HEK293 (cell line): ENCODE measurements around the gene FADS3.

Experiments
- CTCF ChIA-PET: fragments of 350-600 bp; formaldehyde crosslinking; extraction: SDS; loops from one replicate; lab custom pipeline; 2021; ENCODE audit warnings: antibody characterized with exemption; lab: Yijun Ruan, JAX
- POLR2A ChIA-PET: fragments of 300-600 bp; formaldehyde crosslinking; extraction: SDS; loops from one replicate; lab custom pipeline; 2020; ENCODE audit warnings: antibody characterized with exemption, inconsistent platforms; lab: Yijun Ruan, JAX
- H3K27ac ChIP-seq: fragments of 200-500 bp; sonication (Bioruptor generic); 2 replicates; pipeline ENCODE4 v1.5.1; 2014; ENCODE audit warnings: low read depth, low read length, control low read depth, inconsistent platforms; ENCODE audit errors: extremely low read depth
- H3K36me3 ChIP-seq, 2 experiments: fragments of 200-500 bp in 1 of 2; sonication (Bioruptor generic) in 1 of 2; 1 replicate in 1 of 2; 2 replicates in 1 of 2; pipeline ENCODE4 v1.5.1; 2014 to 2017; ENCODE audit warnings: inconsistent platforms in 2 of 2, low read length in 2 of 2; ENCODE audit not compliant: control insufficient read depth in 2 of 2, insufficient read depth in 1 of 2
- H3K4me1 ChIP-seq: fragments of 200-500 bp; sonication (Bioruptor generic); 2 replicates; pipeline ENCODE4 v1.5.1; 2014; ENCODE audit warnings: mild to moderate bottlenecking, low read length, inconsistent platforms; ENCODE audit not compliant: control insufficient read depth, insufficient read depth
- H3K4me3 ChIP-seq: 2 replicates; pipeline ENCODE4 v1.5.1; 2011; ENCODE audit warnings: low read depth, mild to moderate bottlenecking, control low read depth, low read length, moderate library complexity
- H3K9me3 ChIP-seq: fragments of 200-500 bp; sonication (Bioruptor generic); 2 replicates; pipeline ENCODE4 v1.5.1; 2014; ENCODE audit warnings: low read depth, low read length, inconsistent platforms; ENCODE audit not compliant: control insufficient read depth, insufficient read depth
- KLF8 ChIP-seq: fragments of 450-650 bp; formaldehyde crosslinking; IDR thresholded peaks from 2 replicates; pipeline ENCODE4 v1.5.1; 2016; ENCODE audit warnings: missing biosample characterization, missing genetic modification characterization
- TRIM28 ChIP-seq: IDR thresholded peaks from 2 replicates; pipeline ENCODE4 v1.6.1; 2011; ENCODE audit warnings: low read length, control low read depth, borderline replicate concordance
- YY1 ChIP-seq: fragments of 450-650 bp; formaldehyde crosslinking; IDR thresholded peaks from 2 replicates; pipeline ENCODE4 v1.5.1; 2018; ENCODE audit warnings: missing biosample characterization, missing genetic modification characterization
- ZFP3 ChIP-seq: fragments of 450-650 bp; formaldehyde crosslinking; IDR thresholded peaks from 2 replicates; pipeline ENCODE4 v1.5.1; 2016; ENCODE audit warnings: low read depth, missing biosample characterization, missing genetic modification characterization
- ZNF121 ChIP-seq: fragments of 450-650 bp; formaldehyde crosslinking; IDR thresholded peaks from 2 replicates; pipeline ENCODE4 v1.5.1; 2016; ENCODE audit warnings: missing biosample characterization, missing genetic modification characterization
- ZNF132 ChIP-seq: fragments of 450-650 bp; formaldehyde crosslinking; IDR thresholded peaks from 2 replicates; pipeline ENCODE4 v1.5.1; 2017; ENCODE audit warnings: missing biosample characterization, missing genetic modification characterization, borderline replicate concordance
- ZNF2 ChIP-seq: fragments of 450-650 bp; formaldehyde crosslinking; IDR thresholded peaks from 2 replicates; pipeline ENCODE4 v1.5.1; 2016; ENCODE audit warnings: missing biosample characterization, missing genetic modification characterization
- ZNF350 ChIP-seq: fragments of 450-650 bp; formaldehyde crosslinking; IDR thresholded peaks from 2 replicates; pipeline ENCODE4 v1.5.0; 2017; ENCODE audit warnings: missing biosample characterization, mild to moderate bottlenecking, missing genetic modification characterization
- ZNF394 ChIP-seq: fragments of 450-650 bp; formaldehyde crosslinking; IDR thresholded peaks from 2 replicates; pipeline ENCODE4 v1.5.1; 2016; ENCODE audit warnings: missing biosample characterization, missing genetic modification characterization, mild to moderate bottlenecking, moderate library complexity, borderline replicate concordance
- ZNF433 ChIP-seq: fragments of 450-650 bp; formaldehyde crosslinking; IDR thresholded peaks from 2 replicates; pipeline ENCODE4 v1.5.1; 2016; ENCODE audit warnings: missing biosample characterization, missing genetic modification characterization, low read depth
- ZNF560 ChIP-seq: fragments of 450-650 bp; formaldehyde crosslinking; IDR thresholded peaks from 2 replicates; pipeline ENCODE4 v1.5.1; 2017; ENCODE audit warnings: missing biosample characterization, missing genetic modification characterization, borderline replicate concordance
- ZNF571 ChIP-seq: fragments of 450-650 bp; formaldehyde crosslinking; IDR thresholded peaks from 2 replicates; pipeline ENCODE4 v1.5.0; 2017; ENCODE audit warnings: missing biosample characterization, missing genetic modification characterization
- ZNF585B ChIP-seq: fragments of 450-650 bp; formaldehyde crosslinking; IDR thresholded peaks from 2 replicates; pipeline ENCODE4 v1.5.1; 2016; ENCODE audit warnings: missing biosample characterization, missing genetic modification characterization
- ZNF624 ChIP-seq: fragments of 450-650 bp; formaldehyde crosslinking; IDR thresholded peaks from 2 replicates; pipeline ENCODE4 v1.5.1; 2017; ENCODE audit warnings: missing biosample characterization, missing genetic modification characterization
- ZNF626 ChIP-seq: fragments of 450-650 bp; sonication (Bioruptor Pico); formaldehyde crosslinking; IDR thresholded peaks from 2 replicates; pipeline ENCODE4 v1.5.1; 2018; ENCODE audit warnings: missing biosample characterization, missing genetic modification characterization, inconsistent platforms
- ZNF701 ChIP-seq: fragments of 450-650 bp; formaldehyde crosslinking; IDR thresholded peaks from 2 replicates; pipeline ENCODE4 v1.5.1; 2016; ENCODE audit warnings: missing biosample characterization, missing genetic modification characterization
- TF ChIP-seq, protein P1 (sequence below): fragments of 450-650 bp; formaldehyde crosslinking; IDR thresholded peaks from 2 replicates; pipeline ENCODE4 v1.5.1; 2016; ENCODE audit warnings: missing biosample characterization, missing genetic modification characterization
- TF ChIP-seq, protein P2 (sequence below): fragments of 450-650 bp; formaldehyde crosslinking; IDR thresholded peaks from 2 replicates; pipeline ENCODE4 v1.5.1; 2017; ENCODE audit warnings: missing biosample characterization, missing genetic modification characterization
- TF ChIP-seq, protein P3 (sequence below): fragments of 450-650 bp; formaldehyde crosslinking; IDR thresholded peaks from 2 replicates; pipeline ENCODE4; 2016; ENCODE audit warnings: missing biosample characterization, missing genetic modification characterization

FADS3 gene

DNA sequence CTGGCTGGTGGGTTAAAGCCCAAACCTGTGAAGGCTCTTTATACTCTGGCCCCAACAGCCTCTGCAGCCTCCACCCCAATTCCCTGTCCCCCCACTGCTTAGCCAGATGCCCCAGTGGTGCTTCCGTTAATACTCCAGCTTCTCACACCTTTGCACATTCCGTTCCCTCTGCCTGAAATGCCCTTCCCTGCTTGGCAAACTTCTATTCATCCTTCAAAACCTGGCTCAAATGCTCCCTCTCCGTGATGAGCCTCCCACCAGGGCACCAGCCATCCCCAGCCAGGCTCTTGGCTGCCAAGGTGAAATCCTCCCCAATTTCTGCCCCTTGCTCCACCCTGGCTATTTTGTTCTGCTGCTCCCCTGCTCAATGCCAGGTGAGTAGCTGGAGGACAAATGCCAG lies 12.5 kb upstream of the FADS3 start:
- ChIA-PET CTCF (interaction anchor here (0.6 to 16.2 kb wide), 7 partner anchors 11 to 205 kb away, joined by 3 to 329 read pairs (median 7); partner anchors contain the start of gene BEST1), POLR2A (interaction anchor here (1.2 kb wide), 1 partner anchor 18 kb away, joined by 3 read pairs; no protein-coding TSS in a partner anchor)
- no peaks in the 10 kb centered on the region for H3K9me3 ChIP-seq
- TF ChIP-seq ZNF585B (tag by site-specific recombination) (no peak), ZFP3 (tag by site-specific recombination) (peak; percentile 89)
- H3K27ac ChIP-seq, result no peak overlapping the region
- peaks cover 0 to 6% of the 10 kb centered on the region in 2 experiments; a peak in 1 of 3 replicates for H3K36me3 ChIP-seq
- no peaks in the 10 kb centered on the region for H3K4me1 ChIP-seq
- H3K4me3 ChIP-seq, result no peak overlapping the region

DNA sequence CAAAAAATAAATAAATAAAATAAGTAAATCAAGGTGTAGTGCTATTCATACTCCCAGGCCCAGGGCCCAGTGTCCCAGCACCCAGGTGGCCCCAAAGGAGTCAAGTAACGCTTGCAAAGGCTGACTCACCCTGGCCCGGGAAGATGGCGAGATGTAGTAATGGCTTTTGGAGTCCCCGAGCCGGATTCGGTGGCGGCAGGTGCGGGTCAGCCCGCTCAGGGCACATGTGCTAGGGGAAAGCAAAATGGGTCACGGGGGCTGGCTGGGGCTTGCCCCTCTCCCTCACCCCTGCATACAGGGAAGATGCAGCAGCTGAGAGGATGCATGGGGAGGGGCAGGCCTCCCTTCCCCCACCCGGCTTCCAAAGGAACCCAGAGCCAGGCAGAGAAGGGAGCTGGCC lies 11.0 kb upstream of the FADS3 start:
- Histone ChIP-seq H3K27ac (no peak overlapping the region), H3K4me3 (no peak overlapping the region), H3K4me1 (no peaks in the 10 kb centered on the region), H3K9me3 (no peaks in the 10 kb centered on the region), H3K36me3 (peaks cover 0 to 6% of the 10 kb centered on the region in 2 experiments; a peak in 1 of 3 replicates)
- TF ChIP-seq ZNF624 (tag by site-specific recombination) (no peak), ZNF394 (tag by site-specific recombination) (no peak), ZNF701 (tag by site-specific recombination) (no peak), ZNF350 (tag by site-specific recombination) (no peak), ZNF571 (no peak), KLF8 (tag by site-specific recombination) (no peak), ZNF433 (tag by site-specific recombination) (no peak), ZNF2 (tag by site-specific recombination) (no peak), YY1 (tag by site-specific recombination) (no peak), TRIM28 (no peak), ZNF132 (no peak), ZNF121 (no peak), ZNF560 (tag by site-specific recombination) (no peak), ZNF626 (tag by site-specific recombination) (no peak)
- TF ChIP-seq, protein P1, sequence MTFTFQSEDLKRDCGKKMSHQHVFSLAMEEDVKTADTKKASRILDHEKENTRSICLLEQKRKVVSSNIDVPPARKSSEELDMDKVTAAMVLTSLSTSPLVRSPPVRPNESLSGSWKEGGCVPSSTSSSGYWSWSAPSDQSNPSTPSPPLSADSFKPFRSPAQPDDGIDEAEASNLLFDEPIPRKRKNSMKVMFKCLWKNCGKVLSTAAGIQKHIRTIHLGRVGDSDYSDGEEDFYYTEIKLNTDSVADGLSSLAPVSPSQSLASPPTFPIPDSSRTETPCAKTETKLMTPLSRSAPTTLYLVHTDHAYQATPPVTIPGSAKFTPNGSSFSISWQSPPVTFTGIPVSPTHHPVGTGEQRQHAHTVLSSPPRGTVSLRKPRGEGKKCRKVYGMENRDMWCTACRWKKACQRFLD, result no peak
- TF ChIP-seq, protein P2, sequence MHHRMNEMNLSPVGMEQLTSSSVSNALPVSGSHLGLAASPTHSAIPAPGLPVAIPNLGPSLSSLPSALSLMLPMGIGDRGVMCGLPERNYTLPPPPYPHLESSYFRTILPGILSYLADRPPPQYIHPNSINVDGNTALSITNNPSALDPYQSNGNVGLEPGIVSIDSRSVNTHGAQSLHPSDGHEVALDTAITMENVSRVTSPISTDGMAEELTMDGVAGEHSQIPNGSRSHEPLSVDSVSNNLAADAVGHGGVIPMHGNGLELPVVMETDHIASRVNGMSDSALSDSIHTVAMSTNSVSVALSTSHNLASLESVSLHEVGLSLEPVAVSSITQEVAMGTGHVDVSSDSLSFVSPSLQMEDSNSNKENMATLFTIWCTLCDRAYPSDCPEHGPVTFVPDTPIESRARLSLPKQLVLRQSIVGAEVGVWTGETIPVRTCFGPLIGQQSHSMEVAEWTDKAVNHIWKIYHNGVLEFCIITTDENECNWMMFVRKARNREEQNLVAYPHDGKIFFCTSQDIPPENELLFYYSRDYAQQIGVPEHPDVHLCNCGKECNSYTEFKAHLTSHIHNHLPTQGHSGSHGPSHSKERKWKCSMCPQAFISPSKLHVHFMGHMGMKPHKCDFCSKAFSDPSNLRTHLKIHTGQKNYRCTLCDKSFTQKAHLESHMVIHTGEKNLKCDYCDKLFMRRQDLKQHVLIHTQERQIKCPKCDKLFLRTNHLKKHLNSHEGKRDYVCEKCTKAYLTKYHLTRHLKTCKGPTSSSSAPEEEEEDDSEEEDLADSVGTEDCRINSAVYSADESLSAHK, result no peak
- TF ChIP-seq, protein P3, sequence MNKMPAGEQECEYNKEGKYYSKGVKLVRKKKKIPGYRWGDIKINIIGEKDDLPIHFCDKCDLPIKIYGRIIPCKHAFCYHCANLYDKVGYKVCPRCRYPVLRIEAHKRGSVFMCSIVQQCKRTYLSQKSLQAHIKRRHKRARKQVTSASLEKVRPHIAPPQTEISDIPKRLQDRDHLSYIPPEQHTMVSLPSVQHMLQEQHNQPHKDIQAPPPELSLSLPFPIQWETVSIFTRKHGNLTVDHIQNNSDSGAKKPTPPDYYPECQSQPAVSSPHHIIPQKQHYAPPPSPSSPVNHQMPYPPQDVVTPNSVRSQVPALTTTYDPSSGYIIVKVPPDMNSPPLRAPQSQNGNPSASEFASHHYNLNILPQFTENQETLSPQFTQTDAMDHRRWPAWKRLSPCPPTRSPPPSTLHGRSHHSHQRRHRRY (tag by site-specific recombination), result no peak
- CTCF ChIA-PET, result interaction anchor here (0.5 to 16.2 kb wide), 12 partner anchors 10 to 462 kb away, joined by 3 to 329 read pairs (median 12); partner anchors contain the start of gene BEST1
- POLR2A ChIA-PET, result no interaction called here
